ENCODE data around the gene PLTP. TPM values are rescaled to one million over a fixed set of nuclear protein-coding genes. Genes with fewer than 3 reads are reported as not detected.
"Not testable (repeated sequence)": the region's sequence is repeated elsewhere in the genome, so short reads cannot be mapped to it uniquely, and the experiment has no call there.

The PLTP gene
- total RNA-seq, 4 donors from 2014 or later: 109 to 342 (median 176) TPM

DNA sequence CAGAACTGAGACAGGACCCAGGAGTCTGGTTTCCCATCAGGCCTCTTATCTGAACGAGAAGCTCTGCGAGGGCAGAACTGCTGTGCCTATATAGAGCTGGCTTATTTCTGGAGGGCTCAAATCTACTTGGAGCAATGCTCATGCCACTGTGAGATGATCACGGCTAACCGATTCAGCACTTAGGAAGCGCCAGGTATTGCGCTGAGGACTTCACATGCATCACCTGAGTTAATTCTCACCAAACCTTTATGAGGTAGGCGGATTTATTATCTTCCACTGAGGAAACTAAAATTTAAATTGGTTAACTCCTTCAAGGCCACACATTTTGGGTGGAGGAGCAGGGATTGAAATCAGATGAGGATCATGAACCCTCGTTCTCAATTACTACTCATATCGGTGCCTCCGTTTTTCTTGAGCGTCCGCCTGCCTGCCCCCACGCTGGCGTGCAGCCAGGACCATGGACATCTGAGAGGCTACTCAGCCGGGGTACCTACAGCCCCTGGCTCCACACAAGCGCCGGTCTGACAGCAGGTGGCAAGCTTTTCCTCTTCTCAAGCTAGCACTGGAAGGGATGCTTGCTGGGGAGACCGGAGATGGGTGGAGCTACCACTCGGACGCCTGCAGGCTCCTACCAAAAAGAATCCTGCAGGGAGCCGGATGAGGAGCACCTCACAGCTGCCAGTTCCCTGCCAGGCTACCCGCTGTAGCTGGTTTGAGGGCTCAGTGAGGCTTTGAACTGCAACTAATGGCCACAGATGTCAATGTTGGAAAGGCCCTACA, 21.5 kb upstream of the PLTP start:
- peaks cover 20 to 41% (median 30%) of the 10 kb centered on the region in 4 donors for H3K4me1 ChIP-seq
- TF ChIP-seq POLR2AphosphoS5 (IDR thresholded peaks at IDR 0.05): peak in 1 of 2 donors; percentile 13
- TF ChIP-seq, protein P1, sequence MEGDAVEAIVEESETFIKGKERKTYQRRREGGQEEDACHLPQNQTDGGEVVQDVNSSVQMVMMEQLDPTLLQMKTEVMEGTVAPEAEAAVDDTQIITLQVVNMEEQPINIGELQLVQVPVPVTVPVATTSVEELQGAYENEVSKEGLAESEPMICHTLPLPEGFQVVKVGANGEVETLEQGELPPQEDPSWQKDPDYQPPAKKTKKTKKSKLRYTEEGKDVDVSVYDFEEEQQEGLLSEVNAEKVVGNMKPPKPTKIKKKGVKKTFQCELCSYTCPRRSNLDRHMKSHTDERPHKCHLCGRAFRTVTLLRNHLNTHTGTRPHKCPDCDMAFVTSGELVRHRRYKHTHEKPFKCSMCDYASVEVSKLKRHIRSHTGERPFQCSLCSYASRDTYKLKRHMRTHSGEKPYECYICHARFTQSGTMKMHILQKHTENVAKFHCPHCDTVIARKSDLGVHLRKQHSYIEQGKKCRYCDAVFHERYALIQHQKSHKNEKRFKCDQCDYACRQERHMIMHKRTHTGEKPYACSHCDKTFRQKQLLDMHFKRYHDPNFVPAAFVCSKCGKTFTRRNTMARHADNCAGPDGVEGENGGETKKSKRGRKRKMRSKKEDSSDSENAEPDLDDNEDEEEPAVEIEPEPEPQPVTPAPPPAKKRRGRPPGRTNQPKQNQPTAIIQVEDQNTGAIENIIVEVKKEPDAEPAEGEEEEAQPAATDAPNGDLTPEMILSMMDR (IDR thresholded peaks at IDR 0.05): peak; percentile 14 to 32 (median 24)
- no peak for TF ChIP-seq EP300 (IDR thresholded peaks at IDR 0.05)
- DNase-seq (ENCODE audit: extremely low spot score): no peak
- intact Hi-C loops (cut with DNase I): loop anchor here (2.0 to 10.0 kb wide), 2 partner anchors 43 to 139 kb away; partner anchors contain the start of genes CTSA, DNTTIP1, NEURL2 and WFDC3
- 21% methylated on average over 18 of the region's 22 CpGs for WGBS
- peak overlapping the region; percentile 92 to 100 (median 100) for H3K4me3 ChIP-seq
- peak overlapping the region; percentile 100 for H3K27ac ChIP-seq (replicated peaks in 1 of 4)
- H3K36me3 ChIP-seq: peaks cover 13 to 20% (median 16%) of the 10 kb centered on the region in 4 donors
- H3K9me3 ChIP-seq: no peaks in the 10 kb centered on the region
- H3K27me3 ChIP-seq: no peaks in the 10 kb centered on the region

DNA sequence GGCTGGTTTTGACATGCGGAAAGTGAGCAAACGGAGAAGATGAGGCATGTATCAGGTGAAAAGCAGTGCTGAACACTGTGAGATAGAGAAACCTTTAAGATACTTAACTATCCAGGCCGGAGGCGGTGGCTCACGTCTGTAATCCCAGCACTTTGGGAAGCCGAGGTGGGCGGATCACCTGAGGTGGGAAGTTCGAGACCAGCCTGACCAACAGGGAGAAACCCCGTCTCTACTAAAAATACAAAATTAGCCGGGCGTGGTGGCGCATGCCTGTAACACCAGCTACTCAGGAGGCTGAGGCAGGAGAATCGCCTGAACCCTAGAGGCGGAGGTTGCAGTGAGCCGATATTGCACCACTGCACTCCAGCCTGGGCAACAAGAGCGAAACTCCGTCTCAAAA, 19.7 kb upstream of the PLTP start:
- H3K9me3 ChIP-seq; H3K27me3 ChIP-seq; H3K27ac ChIP-seq (replicated peaks in 1 of 4); H3K4me3 ChIP-seq; H3K36me3 ChIP-seq; DNase-seq (ENCODE audit: extremely low spot score): not testable (repeated sequence)
- H3K4me1 ChIP-seq: peaks cover 17 to 27% (median 24%) of the 10 kb centered on the region in 4 donors
- intact Hi-C loops (cut with DNase I): loop anchor here (10.0 kb wide), 1 partner anchor 137 kb away; the partner anchor contains the start of genes DNTTIP1 and WFDC3
- WGBS: 93% methylated on average over 17 of the region's 17 CpGs

GRCh38 chr20:45927071-45927878, 15.3 kb upstream of the PLTP start:
- no peaks in the 10 kb centered on the region for H3K27me3 ChIP-seq
- DNase-seq (ENCODE audit: extremely low spot score): no peak
- no peaks in the 10 kb centered on the region for H3K36me3 ChIP-seq
- H3K9me3 ChIP-seq: no peaks in the 10 kb centered on the region
- H3K4me1 ChIP-seq: peaks cover 18 to 24% (median 22%) of the 10 kb centered on the region in 4 donors
- no peak for TF ChIP-seq POLR2AphosphoS5 (IDR thresholded peaks at IDR 0.05)
- TF ChIP-seq POLR2A (IDR thresholded peaks at IDR 0.05; ENCODE audit: low read depth): no peak
- TF ChIP-seq EP300 (IDR thresholded peaks at IDR 0.05): no peak
- TF ChIP-seq, protein P1 (IDR thresholded peaks at IDR 0.05): no peak
- no peak overlapping the region for H3K4me3 ChIP-seq
- intact Hi-C loops (cut with DNase I): no loop called here
- 78% methylated on average over 14 of the region's 14 CpGs for WGBS
- H3K27ac ChIP-seq (replicated peaks in 1 of 4): no peak overlapping the region

DNA sequence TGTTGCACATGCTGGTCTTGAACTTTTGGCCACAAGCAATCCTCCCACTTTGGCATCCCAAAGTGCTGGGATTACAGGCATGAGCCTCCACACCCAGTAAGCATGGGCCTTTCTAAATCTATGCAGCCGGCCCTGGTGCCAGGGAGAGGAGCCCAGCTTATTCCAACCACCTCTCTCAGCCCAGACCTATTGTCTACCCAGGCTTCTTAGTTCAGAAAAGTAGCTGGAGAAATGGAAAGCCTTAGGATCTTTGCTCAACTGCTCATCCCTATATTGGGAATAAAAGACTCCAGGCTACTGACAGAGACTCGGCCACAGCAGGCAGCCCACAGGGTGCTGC, 14.7 kb upstream of the PLTP start:
- peaks cover 18 to 29% (median 27%) of the 10 kb centered on the region in 4 donors for H3K4me1 ChIP-seq
- no peak for DNase-seq (ENCODE audit: extremely low spot score)
- TF ChIP-seq, protein P1 (IDR thresholded peaks at IDR 0.05): no peak
- TF ChIP-seq POLR2AphosphoS5 (IDR thresholded peaks at IDR 0.05) (no peak), EP300 (IDR thresholded peaks at IDR 0.05) (no peak), POLR2A (IDR thresholded peaks at IDR 0.05; ENCODE audit: low read depth) (no peak)
- no peaks in the 10 kb centered on the region for H3K9me3 ChIP-seq
- no peak overlapping the region for H3K4me3 ChIP-seq
- H3K36me3 ChIP-seq: no peaks in the 10 kb centered on the region
- intact Hi-C loops (cut with DNase I): no loop called here
- H3K27me3 ChIP-seq: no peaks in the 10 kb centered on the region
- no peak overlapping the region for H3K27ac ChIP-seq (replicated peaks in 1 of 4)
- 80% methylated on average over 2 of the region's 2 CpGs for WGBS

- no peaks in the 10 kb centered on the region for H3K9me3 ChIP-seq
- peaks cover 21 to 29% (median 28%) of the 10 kb centered on the region in 4 donors for H3K4me1 ChIP-seq
- H3K4me3 ChIP-seq: no peak overlapping the region
- intact Hi-C loops (cut with DNase I): no loop called here
- TF ChIP-seq POLR2A (IDR thresholded peaks at IDR 0.05; ENCODE audit: low read depth) (no peak), POLR2AphosphoS5 (IDR thresholded peaks at IDR 0.05) (no peak), EP300 (IDR thresholded peaks at IDR 0.05) (no peak)
- TF ChIP-seq, protein P1 (IDR thresholded peaks at IDR 0.05): no peak
- no peak for DNase-seq (ENCODE audit: extremely low spot score)
- 62% methylated on average over 8 of the region's 9 CpGs for WGBS
- H3K27me3 ChIP-seq: no peaks in the 10 kb centered on the region
- H3K36me3 ChIP-seq: no peaks in the 10 kb centered on the region
- peak overlapping the region in 1 of 4 donors; percentile 52 for H3K27ac ChIP-seq (replicated peaks in 1 of 4)
Observed at GRCh38 chr20:45925821-45926506, 14.0 kb upstream of the PLTP start.
